ENCODE measurements around the gene MLLT11.

The MLLT11 gene

DNA sequence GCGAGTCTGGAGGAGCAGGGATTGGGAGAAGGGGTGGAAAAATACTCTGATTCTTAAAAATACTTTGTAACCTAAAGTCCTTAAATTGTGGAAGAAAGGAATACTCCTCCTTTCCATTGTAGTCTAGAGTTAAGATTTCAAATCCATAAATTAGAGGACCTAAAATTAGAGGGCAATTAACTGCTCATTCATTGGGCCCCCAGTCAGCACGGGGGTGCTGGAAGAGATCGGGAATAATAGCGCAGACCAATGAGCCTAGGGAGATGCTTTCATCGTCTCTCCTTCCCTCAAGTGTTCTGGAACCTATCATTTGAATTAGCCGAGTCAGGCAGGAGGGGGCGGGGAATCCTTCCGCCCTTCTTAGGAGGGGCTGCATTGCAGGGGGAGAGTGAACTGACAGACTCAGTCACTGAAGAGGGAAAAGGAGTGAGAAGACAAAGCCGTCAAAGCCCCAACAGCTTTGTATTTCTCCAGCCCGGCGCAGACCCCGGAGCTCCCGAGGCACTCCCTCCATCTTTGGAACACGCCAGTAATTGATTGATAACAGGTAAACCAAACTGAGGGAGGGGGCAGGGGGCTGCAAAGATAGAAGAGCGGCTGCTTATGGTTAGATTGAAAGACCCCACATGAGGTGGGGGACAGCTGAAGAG, at the start of gene MLLT11:
Gene MLLT11, plus strand, starts transcription at position 391 of the 650 bp plus-strand sequence. CDS start 6,828 bp downstream, outside the sequence.
- H3K4me1 ChIP-seq (ENCODE audit: control insufficient read depth, insufficient read depth, low read length, unreplicated experiment), result peaks cover 33% of the 10 kb centered on the region
- H3K27ac ChIP-seq (ENCODE audit: low read depth, low read length), result peak within 1 kb of the TSS; percentile 99
- H3K4me3 ChIP-seq (ENCODE audit: low read depth, low read length), result peak within 1 kb of the TSS; percentile 83
- H3K79me2 ChIP-seq (ENCODE audit: control insufficient read depth, insufficient read depth, low read length, unreplicated experiment), result peaks cover 95% of the 10 kb centered on the region
- peak within 1 kb of the TSS; percentile 53 for H2AFZ ChIP-seq (ENCODE audit: low read length, unreplicated experiment)
- peaks cover 6% of the 10 kb centered on the region; the same call in 1 of the 2 replicates for H3K36me3 ChIP-seq (ENCODE audit: insufficient read depth, low read length)
- no peaks in the 10 kb centered on the region for H3K27me3 ChIP-seq (ENCODE audit: insufficient read depth, low read length)

DNA sequence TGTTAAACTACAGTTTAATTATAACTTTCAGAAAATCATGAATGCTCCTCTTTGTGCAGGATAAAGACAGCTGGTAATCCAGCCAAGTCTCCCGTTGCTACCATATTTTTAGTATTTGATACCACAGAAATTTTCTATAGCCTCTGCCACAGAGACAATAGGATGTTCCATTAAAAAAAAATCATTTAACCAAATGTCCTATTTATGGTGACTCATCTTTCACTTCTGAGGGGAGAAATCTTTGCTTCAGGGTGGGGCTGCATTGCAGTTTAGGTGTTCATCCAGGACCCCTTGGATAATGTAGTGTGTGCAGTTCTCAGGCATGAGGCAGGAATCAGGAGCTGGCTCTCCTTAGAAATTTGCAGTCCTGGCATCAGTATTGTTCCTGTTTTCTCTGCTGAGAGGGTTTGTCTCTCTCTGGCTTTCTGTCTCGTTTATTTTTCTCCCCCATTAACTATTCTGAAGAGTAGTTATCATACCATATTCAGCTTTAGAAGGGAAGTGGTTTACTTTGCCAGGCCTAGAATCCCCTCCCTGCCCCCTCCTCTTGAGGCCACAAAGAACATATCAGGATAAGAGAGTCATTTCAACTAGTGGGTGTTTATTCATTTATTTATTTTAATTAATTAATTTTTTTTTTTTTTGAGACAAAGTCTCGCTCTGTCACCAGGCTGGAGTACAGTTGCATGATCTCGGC, 48.9 kb upstream of the MLLT11 start:
- H2AFZ ChIP-seq (ENCODE audit: low read length, unreplicated experiment), result peak overlapping the region; percentile 21
- H3K36me3 ChIP-seq (ENCODE audit: insufficient read depth, low read length), result no peaks in the 10 kb centered on the region
- peaks cover 24% of the 10 kb centered on the region for H3K4me1 ChIP-seq (ENCODE audit: control insufficient read depth, insufficient read depth, low read length, unreplicated experiment)
- peaks cover 12% of the 10 kb centered on the region for H3K79me2 ChIP-seq (ENCODE audit: control insufficient read depth, insufficient read depth, low read length, unreplicated experiment)
- no peaks in the 10 kb centered on the region for H3K27me3 ChIP-seq (ENCODE audit: insufficient read depth, low read length)
- no peak overlapping the region for H3K27ac ChIP-seq (ENCODE audit: low read depth, low read length)
- H3K4me3 ChIP-seq (ENCODE audit: low read depth, low read length), result no peak overlapping the region

GRCh38 chr1:151012684-151013471, 47.3 kb upstream of the MLLT11 start:
- H3K27me3 ChIP-seq (ENCODE audit: insufficient read depth, low read length), result no peaks in the 10 kb centered on the region
- H3K79me2 ChIP-seq (ENCODE audit: control insufficient read depth, insufficient read depth, low read length, unreplicated experiment), result peaks cover 12% of the 10 kb centered on the region
- H3K4me1 ChIP-seq (ENCODE audit: control insufficient read depth, insufficient read depth, low read length, unreplicated experiment), result peaks cover 14% of the 10 kb centered on the region
- no peaks in the 10 kb centered on the region for H3K36me3 ChIP-seq (ENCODE audit: insufficient read depth, low read length)
- H2AFZ ChIP-seq (ENCODE audit: low read length, unreplicated experiment), result no peak overlapping the region
- no peak overlapping the region for H3K4me3 ChIP-seq (ENCODE audit: low read depth, low read length)
- no peak overlapping the region for H3K27ac ChIP-seq (ENCODE audit: low read depth, low read length)

- peaks cover 12% of the 10 kb centered on the region for H3K79me2 ChIP-seq (ENCODE audit: control insufficient read depth, insufficient read depth, low read length, unreplicated experiment)
- H3K4me3 ChIP-seq (ENCODE audit: low read depth, low read length), result no peak overlapping the region
- H3K36me3 ChIP-seq (ENCODE audit: insufficient read depth, low read length), result no peaks in the 10 kb centered on the region
- H3K27ac ChIP-seq (ENCODE audit: low read depth, low read length), result no peak overlapping the region
- H3K27me3 ChIP-seq (ENCODE audit: insufficient read depth, low read length), result no peaks in the 10 kb centered on the region
- no peak overlapping the region for H2AFZ ChIP-seq (ENCODE audit: low read length, unreplicated experiment)
- peaks cover 13% of the 10 kb centered on the region for H3K4me1 ChIP-seq (ENCODE audit: control insufficient read depth, insufficient read depth, low read length, unreplicated experiment)
Observed at GRCh38 chr1:151013518-151013917, 46.7 kb upstream of the MLLT11 start.

GRCh38 chr1:151024540-151025146, 35.6 kb upstream of the MLLT11 start:
- Histone ChIP-seq H3K4me1 (ENCODE audit: control insufficient read depth, insufficient read depth, low read length, unreplicated experiment) (no peaks in the 10 kb centered on the region), H3K27ac (ENCODE audit: low read depth, low read length) (no peak overlapping the region), H3K27me3 (ENCODE audit: insufficient read depth, low read length) (no peaks in the 10 kb centered on the region), H3K36me3 (ENCODE audit: insufficient read depth, low read length) (no peaks in the 10 kb centered on the region), H3K79me2 (ENCODE audit: control insufficient read depth, insufficient read depth, low read length, unreplicated experiment) (no peaks in the 10 kb centered on the region), H3K4me3 (ENCODE audit: low read depth, low read length) (no peak overlapping the region), H2AFZ (ENCODE audit: low read length, unreplicated experiment) (no peak overlapping the region)

GRCh38 chr1:151026460-151026859, 33.7 kb upstream of the MLLT11 start:
- no peak overlapping the region for H3K4me3 ChIP-seq (ENCODE audit: low read depth, low read length)
- no peaks in the 10 kb centered on the region for H3K36me3 ChIP-seq (ENCODE audit: insufficient read depth, low read length)
- no peaks in the 10 kb centered on the region for H3K27me3 ChIP-seq (ENCODE audit: insufficient read depth, low read length)
- H2AFZ ChIP-seq (ENCODE audit: low read length, unreplicated experiment), result no peak overlapping the region
- H3K79me2 ChIP-seq (ENCODE audit: control insufficient read depth, insufficient read depth, low read length, unreplicated experiment), result no peaks in the 10 kb centered on the region
- no peaks in the 10 kb centered on the region for H3K4me1 ChIP-seq (ENCODE audit: control insufficient read depth, insufficient read depth, low read length, unreplicated experiment)
- no peak overlapping the region for H3K27ac ChIP-seq (ENCODE audit: low read depth, low read length)

- no peaks in the 10 kb centered on the region for H3K4me1 ChIP-seq (ENCODE audit: control insufficient read depth, insufficient read depth, low read length, unreplicated experiment)
- no peak overlapping the region for H3K27ac ChIP-seq (ENCODE audit: low read depth, low read length)
- no peaks in the 10 kb centered on the region for H3K79me2 ChIP-seq (ENCODE audit: control insufficient read depth, insufficient read depth, low read length, unreplicated experiment)
- no peak overlapping the region for H3K4me3 ChIP-seq (ENCODE audit: low read depth, low read length)
- no peaks in the 10 kb centered on the region for H3K27me3 ChIP-seq (ENCODE audit: insufficient read depth, low read length)
- H3K36me3 ChIP-seq (ENCODE audit: insufficient read depth, low read length), result no peaks in the 10 kb centered on the region
- H2AFZ ChIP-seq (ENCODE audit: low read length, unreplicated experiment), result no peak overlapping the region
Observed at GRCh38 chr1:151032164-151032563, 28.0 kb upstream of the MLLT11 start.

DNA sequence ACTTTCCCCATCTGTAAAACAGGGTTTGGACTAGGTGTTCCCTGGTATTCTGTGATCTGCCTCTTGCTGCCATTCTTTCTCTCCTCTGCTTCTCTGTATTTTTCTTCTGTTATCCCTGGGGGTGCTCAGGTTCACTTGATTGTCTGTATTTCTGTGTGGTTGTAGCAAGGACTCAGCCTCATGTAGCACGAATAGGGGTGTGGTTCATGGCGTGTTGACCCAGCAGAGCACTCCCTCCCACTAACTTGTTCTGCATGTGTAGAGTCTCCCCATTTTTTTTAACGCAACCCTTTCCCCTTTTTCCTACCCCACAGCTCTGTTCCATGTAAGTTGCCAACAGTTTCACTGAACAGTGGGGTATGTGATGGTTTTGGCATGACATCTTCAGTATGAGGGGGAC, 25.0 kb upstream of the MLLT11 start:
- Histone ChIP-seq H3K27ac (ENCODE audit: low read depth, low read length) (no peak overlapping the region), H3K27me3 (ENCODE audit: insufficient read depth, low read length) (no peaks in the 10 kb centered on the region), H3K79me2 (ENCODE audit: control insufficient read depth, insufficient read depth, low read length, unreplicated experiment) (no peaks in the 10 kb centered on the region), H3K4me3 (ENCODE audit: low read depth, low read length) (no peak overlapping the region), H3K36me3 (ENCODE audit: insufficient read depth, low read length) (no peaks in the 10 kb centered on the region), H2AFZ (ENCODE audit: low read length, unreplicated experiment) (no peak overlapping the region), H3K4me1 (ENCODE audit: control insufficient read depth, insufficient read depth, low read length, unreplicated experiment) (no peaks in the 10 kb centered on the region)

- Histone ChIP-seq H3K4me3 (ENCODE audit: low read depth, low read length) (no peak within 1 kb of the TSS), H3K27me3 (ENCODE audit: insufficient read depth, low read length) (no peaks in the 10 kb centered on the region), H3K27ac (ENCODE audit: low read depth, low read length) (no peak within 1 kb of the TSS), H3K36me3 (ENCODE audit: insufficient read depth, low read length) (no peaks in the 10 kb centered on the region), H3K4me1 (ENCODE audit: control insufficient read depth, insufficient read depth, low read length, unreplicated experiment) (no peaks in the 10 kb centered on the region), H3K79me2 (ENCODE audit: control insufficient read depth, insufficient read depth, low read length, unreplicated experiment) (no peaks in the 10 kb centered on the region), H2AFZ (ENCODE audit: low read length, unreplicated experiment) (no peak within 1 kb of the TSS)
Observed at GRCh38 chr1:151036356-151036755, 23.8 kb upstream of the MLLT11 start, which contains the start of gene BNIPL. Gene BNIPL, plus strand, starts transcription at chr1:151036586. Its CDS starts 140 bp downstream, at chr1:151036726.

- Histone ChIP-seq H3K4me1 (ENCODE audit: control insufficient read depth, insufficient read depth, low read length, unreplicated experiment) (no peaks in the 10 kb centered on the region), H3K79me2 (ENCODE audit: control insufficient read depth, insufficient read depth, low read length, unreplicated experiment) (no peaks in the 10 kb centered on the region), H3K36me3 (ENCODE audit: insufficient read depth, low read length) (no peaks in the 10 kb centered on the region), H2AFZ (ENCODE audit: low read length, unreplicated experiment) (no peak overlapping the region), H3K4me3 (ENCODE audit: low read depth, low read length) (no peak overlapping the region), H3K27me3 (ENCODE audit: insufficient read depth, low read length) (no peaks in the 10 kb centered on the region), H3K27ac (ENCODE audit: low read depth, low read length) (no peak overlapping the region)
Observed at GRCh38 chr1:151037032-151037431, 23.2 kb upstream of the MLLT11 start.

All from ACC112 (cell line).